PFSK-1 (cell line): ENCODE results near the gene SLCO1C1.

Experiments used
- FOXP2 ChIP-seq: optimal IDR thresholded peaks from 2 replicates; pipeline ENCODE3; 2011; ENCODE audit warnings: borderline replicate concordance, control low read depth, inconsistent platforms; ENCODE audit not compliant: insufficient read depth; ENCODE audit errors: extremely low read length, extremely low read depth
- POLR2AphosphoS5 ChIP-seq: IDR thresholded peaks from 2 replicates; pipeline ENCODE4 v1.6.1; 2012; ENCODE audit warnings: low read depth, mild to moderate bottlenecking, control low read depth, low read length, moderate library complexity
- SIN3A ChIP-seq: IDR thresholded peaks from 2 replicates; pipeline ENCODE4 v1.6.1; 2012; ENCODE audit warnings: mild to moderate bottlenecking, low read length, moderate library complexity, borderline replicate concordance; ENCODE audit not compliant: insufficient read depth
- TAF1 ChIP-seq: IDR thresholded peaks from 2 replicates; pipeline ENCODE4 v1.6.1; 2012; ENCODE audit warnings: low read length, control low read depth, borderline replicate concordance; ENCODE audit not compliant: insufficient read depth
- TF ChIP-seq, protein P1 (sequence below), 2 experiments: IDR thresholded peaks; 2 replicates each; pipeline versions ENCODE4 v1.6.1 to v1.8.0; 2011 to 2012; ENCODE audit warnings: low read depth in 2 of 2, low read length in 2 of 2, control low read depth in 1 of 2, inconsistent platforms in 1 of 2, mild to moderate bottlenecking in 1 of 2, moderate library complexity in 1 of 2; ENCODE audit not compliant: insufficient read depth in 1 of 2

DNA sequence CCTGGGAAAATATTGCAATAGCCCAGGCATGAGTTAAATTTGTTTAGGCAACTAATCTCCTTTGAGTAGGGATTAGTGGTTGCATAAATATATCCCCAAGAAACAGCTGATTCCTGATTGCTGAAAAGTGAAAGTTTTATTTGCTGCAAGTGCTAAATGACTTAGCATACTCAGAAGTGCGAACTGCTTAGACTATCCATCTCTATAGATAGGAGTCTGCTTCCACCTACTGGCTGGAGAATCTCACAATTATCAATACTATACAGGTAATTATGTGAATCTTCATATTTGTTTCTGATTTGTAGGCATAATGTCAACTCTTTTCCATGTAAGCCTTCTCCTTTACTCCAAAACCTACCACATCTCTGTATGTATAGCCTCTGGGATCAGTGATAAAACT is 103.4 kb downstream of the SLCO1C1 start:
- TF ChIP-seq, protein P1, sequence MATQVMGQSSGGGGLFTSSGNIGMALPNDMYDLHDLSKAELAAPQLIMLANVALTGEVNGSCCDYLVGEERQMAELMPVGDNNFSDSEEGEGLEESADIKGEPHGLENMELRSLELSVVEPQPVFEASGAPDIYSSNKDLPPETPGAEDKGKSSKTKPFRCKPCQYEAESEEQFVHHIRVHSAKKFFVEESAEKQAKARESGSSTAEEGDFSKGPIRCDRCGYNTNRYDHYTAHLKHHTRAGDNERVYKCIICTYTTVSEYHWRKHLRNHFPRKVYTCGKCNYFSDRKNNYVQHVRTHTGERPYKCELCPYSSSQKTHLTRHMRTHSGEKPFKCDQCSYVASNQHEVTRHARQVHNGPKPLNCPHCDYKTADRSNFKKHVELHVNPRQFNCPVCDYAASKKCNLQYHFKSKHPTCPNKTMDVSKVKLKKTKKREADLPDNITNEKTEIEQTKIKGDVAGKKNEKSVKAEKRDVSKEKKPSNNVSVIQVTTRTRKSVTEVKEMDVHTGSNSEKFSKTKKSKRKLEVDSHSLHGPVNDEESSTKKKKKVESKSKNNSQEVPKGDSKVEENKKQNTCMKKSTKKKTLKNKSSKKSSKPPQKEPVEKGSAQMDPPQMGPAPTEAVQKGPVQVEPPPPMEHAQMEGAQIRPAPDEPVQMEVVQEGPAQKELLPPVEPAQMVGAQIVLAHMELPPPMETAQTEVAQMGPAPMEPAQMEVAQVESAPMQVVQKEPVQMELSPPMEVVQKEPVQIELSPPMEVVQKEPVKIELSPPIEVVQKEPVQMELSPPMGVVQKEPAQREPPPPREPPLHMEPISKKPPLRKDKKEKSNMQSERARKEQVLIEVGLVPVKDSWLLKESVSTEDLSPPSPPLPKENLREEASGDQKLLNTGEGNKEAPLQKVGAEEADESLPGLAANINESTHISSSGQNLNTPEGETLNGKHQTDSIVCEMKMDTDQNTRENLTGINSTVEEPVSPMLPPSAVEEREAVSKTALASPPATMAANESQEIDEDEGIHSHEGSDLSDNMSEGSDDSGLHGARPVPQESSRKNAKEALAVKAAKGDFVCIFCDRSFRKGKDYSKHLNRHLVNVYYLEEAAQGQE (IDR thresholded peaks at IDR 0.05; ENCODE audit: insufficient read depth in 1 of 2, low read depth in 2 of 2, low read length in 2 of 2): no peak
- TF ChIP-seq POLR2AphosphoS5 (no peak), SIN3A (no peak), TAF1 (no peak), FOXP2 (no peak)
